Duodenal mucosa (tissue), 2 donors: Measurements from ENCODE around the gene IMMP2L.

Experiments
- H3K27ac ChIP-seq: one replicate; pipeline ENCODE4 v1.7.0; 2013; ENCODE audit warnings: low read depth, low read length
- H3K27me3 ChIP-seq, 2 donors: one replicate each; pipeline ENCODE4 v1.7.0; 2013; ENCODE audit warnings: low read length in 2 of 2, control low read depth in 1 of 2; ENCODE audit not compliant: insufficient read depth in 2 of 2, control insufficient read depth in 1 of 2
- H3K36me3 ChIP-seq, 2 donors: one replicate each; pipeline ENCODE4 v1.7.0; 2013; ENCODE audit warnings: low read length in 2 of 2, control low read depth in 1 of 2; ENCODE audit not compliant: insufficient read depth in 2 of 2, control insufficient read depth in 1 of 2
- H3K4me1 ChIP-seq, 2 donors: one replicate each; pipeline ENCODE4 v1.7.0; 2013; ENCODE audit warnings: low read length in 2 of 2, control low read depth in 1 of 2; ENCODE audit not compliant: insufficient read depth in 2 of 2, control insufficient read depth in 1 of 2
- H3K4me3 ChIP-seq, 2 donors: one replicate each; pipeline ENCODE4 v1.7.0; 2013; ENCODE audit warnings: low read length in 2 of 2, low read depth in 1 of 2
- H3K9ac ChIP-seq, 2 donors: one replicate each; pipeline ENCODE4 v1.7.0; 2013; ENCODE audit warnings: low read length in 2 of 2, low read depth in 1 of 2
- H3K9me3 ChIP-seq, 2 donors: one replicate each; pipeline ENCODE4 v1.7.0; 2013; ENCODE audit warnings: low read length in 2 of 2, control low read depth in 1 of 2; ENCODE audit not compliant: control insufficient read depth in 1 of 2

The IMMP2L gene

DNA sequence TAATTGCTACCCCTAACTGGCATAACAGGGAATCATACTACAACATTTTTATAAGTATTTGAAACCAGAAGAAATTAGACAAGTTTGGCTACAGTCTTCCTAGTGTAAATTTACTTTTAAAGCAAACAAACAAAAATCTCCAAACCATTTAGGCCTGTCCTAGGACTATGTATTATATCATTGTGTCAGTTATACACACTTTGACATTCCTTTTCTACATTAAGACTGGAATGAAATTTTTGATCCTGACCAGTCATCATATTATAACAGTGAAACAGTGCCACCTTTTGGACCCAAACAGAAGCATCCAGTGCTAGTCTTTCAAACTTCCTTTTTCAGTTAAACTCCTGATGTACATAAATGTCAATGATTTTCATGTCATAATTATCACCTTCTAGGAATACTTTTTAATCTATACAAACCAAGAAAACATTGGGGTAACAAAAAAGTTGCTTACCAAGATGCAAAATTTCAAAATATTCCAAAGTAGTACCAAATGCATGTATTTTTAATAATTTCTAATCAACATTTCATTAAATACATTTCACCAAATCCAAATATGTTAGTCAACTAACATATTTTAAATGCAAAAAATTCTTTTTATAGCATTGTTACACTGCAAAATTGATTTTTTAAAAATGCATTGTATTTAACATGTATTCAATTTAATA is 75.7 kb downstream of the IMMP2L start:
- Histone ChIP-seq H3K36me3 (no peaks in the 10 kb centered on the region), H3K9ac (no peak overlapping the region), H3K27me3 (no peaks in the 10 kb centered on the region), H3K9me3 (no peaks in the 10 kb centered on the region), H3K4me1 (no peaks in the 10 kb centered on the region), H3K4me3 (no peak overlapping the region), H3K27ac (no peak overlapping the region)

DNA sequence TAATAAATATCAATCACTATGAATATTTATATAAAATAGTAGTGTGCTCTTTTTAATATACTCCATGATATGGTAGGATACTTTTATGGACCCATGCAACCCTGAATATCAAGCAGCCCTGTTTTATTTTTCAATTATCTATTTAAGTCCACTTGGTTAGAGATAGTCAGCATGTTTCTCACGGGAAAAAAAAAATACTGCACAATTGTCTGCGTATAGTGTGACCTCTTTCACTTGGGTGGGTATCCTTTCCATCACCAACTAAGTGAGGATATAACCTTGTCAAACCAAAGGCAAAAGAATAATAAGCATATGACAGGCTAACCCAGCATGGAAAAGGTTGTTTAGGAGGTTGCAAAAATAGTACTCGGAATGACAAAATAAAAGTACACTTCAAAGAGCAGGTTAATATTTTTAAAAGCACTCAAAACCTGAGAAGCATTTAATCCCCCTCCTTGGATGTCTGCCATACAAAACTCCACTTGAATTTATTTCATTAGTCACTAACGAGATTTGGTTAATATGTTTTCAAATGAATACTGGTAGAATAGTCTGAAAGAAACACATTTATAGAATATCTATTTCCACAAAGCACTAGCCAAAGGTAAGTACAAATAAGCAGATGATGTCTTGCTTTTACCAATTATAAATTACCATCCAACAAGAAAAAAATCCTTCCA is 76.5 kb downstream of the IMMP2L start:
- H3K9me3 ChIP-seq: no peaks in the 10 kb centered on the region
- H3K27ac ChIP-seq: no peak overlapping the region
- H3K36me3 ChIP-seq: no peaks in the 10 kb centered on the region
- no peak overlapping the region for H3K4me3 ChIP-seq
- H3K9ac ChIP-seq: no peak overlapping the region
- H3K4me1 ChIP-seq: no peaks in the 10 kb centered on the region
- H3K27me3 ChIP-seq: no peaks in the 10 kb centered on the region

DNA sequence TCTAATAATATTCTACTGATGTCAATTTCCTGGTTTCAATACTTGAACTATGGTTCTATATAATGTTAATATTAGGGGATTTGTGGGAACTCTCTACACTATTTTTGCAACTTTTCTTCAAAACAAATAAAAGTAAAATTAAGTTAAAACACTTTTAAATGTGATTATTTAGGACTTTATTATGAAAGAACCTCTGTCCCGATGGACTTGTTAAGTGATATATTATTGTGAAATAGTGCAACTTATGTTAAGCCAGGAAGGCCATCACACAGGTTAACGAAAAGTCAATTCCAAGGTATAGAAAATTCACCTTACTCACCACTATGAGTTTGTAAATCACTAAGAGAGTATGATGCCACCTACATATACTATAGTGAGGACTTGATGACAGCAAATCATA is 79.2 kb downstream of the IMMP2L start:
- H3K27ac ChIP-seq: no peak overlapping the region
- no peaks in the 10 kb centered on the region for H3K27me3 ChIP-seq
- no peak overlapping the region for H3K9ac ChIP-seq
- no peaks in the 10 kb centered on the region for H3K36me3 ChIP-seq
- H3K4me3 ChIP-seq: no peak overlapping the region
- H3K9me3 ChIP-seq: no peaks in the 10 kb centered on the region
- no peaks in the 10 kb centered on the region for H3K4me1 ChIP-seq

DNA sequence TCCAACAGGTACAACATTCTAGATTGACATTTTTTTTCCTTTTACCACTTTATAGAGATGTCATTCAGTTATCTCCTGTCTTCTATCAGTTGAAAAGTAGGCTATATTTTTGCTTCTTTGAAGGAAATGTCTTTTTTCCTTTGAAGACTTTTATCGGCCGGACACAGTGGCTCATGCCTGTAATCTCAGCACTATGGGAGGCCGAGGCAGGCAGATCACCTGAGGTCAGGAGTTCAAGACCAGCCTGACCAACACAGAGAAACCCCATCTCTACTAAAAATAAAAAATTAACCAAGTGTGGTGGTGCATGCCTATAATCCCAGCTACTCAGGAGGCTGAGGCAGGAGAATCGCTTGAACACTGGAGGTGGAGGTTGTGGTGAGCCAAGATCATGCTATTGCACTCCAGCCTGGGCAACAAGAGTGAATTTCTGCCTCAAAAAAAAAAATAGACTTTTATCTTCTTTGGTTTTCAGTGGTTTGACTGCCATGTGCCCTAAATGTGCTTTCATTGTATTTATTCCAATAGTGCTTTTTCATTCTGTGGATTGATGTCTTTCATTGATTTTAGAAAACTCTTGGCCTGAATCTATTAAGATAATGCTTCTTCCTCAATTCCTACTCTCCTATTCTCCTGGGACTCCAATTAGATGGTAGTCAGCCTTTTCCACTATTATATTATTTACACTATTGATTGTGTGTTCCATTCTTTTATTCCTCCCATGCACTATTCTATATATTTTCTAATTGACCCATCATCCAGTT is 84.6 kb downstream of the IMMP2L start:
- H3K9me3 ChIP-seq: no peaks in the 10 kb centered on the region
- H3K27ac ChIP-seq: no peak overlapping the region
- no peak overlapping the region for H3K9ac ChIP-seq
- H3K4me3 ChIP-seq: no peak overlapping the region
- no peaks in the 10 kb centered on the region for H3K36me3 ChIP-seq
- no peaks in the 10 kb centered on the region for H3K4me1 ChIP-seq
- H3K27me3 ChIP-seq: no peaks in the 10 kb centered on the region

DNA sequence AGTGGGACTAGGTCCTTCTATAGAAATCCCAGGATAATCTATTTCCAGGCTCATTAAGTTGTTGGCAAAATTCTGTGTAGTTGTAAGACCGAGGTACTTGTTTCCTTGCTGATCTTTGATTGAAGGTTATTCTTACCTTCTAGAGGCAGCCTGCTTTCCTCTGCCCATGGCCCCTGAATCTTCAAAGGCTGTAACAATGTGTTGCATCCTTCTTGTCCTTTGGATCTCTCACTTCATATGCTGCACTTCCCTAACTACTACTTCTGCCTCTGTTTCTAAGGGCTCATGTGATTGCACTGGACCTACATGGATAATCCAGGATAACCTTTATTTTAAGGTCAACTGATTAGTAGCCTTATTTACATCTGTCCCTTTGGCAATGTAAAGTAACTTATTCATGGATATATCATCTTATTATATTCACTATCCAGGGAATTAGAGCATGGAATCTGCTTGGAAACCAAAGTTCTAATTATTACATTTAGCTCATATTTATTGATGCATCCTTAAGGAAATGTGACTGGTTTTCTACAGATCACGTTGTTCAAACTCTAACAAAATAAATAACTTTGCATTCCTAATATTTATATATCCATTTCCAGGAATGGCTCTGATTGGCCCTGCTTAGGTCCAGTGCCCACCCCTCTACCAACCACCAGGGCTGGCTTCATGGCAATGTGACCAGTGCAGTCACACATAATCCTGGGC is 85.6 kb downstream of the IMMP2L start:
- H3K9ac ChIP-seq: no peak overlapping the region
- H3K4me1 ChIP-seq: no peaks in the 10 kb centered on the region
- no peak overlapping the region for H3K27ac ChIP-seq

DNA sequence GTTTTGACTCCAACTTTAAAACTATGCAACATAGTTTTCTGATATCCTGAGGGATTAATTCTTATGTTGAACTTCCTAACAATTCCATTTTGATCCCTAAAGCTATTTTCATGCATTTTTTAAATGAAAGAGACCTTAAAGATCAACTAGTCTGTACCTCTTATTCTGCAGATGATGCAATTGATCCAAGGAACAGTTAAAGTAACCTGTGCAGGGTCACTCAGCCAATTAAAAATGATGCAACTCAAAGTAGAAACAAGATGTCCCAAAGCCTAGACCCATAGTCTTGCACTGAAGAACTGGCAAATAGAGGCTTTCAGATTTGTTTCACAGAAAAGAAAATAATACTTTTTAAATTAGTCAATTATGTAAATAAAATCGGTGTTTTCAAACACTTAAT is 86.3 kb downstream of the IMMP2L start:
- H3K27me3 ChIP-seq: no peaks in the 10 kb centered on the region
- peaks cover 0 to 4% of the 10 kb centered on the region in 2 donors for H3K9me3 ChIP-seq
- no peaks in the 10 kb centered on the region for H3K36me3 ChIP-seq
- H3K4me3 ChIP-seq: no peak overlapping the region
- H3K4me1 ChIP-seq: no peaks in the 10 kb centered on the region
- H3K27ac ChIP-seq: no peak overlapping the region
- no peak overlapping the region for H3K9ac ChIP-seq

More for the DNA sequence above, 85.6 kb downstream of the IMMP2L start:
- H3K9me3 ChIP-seq: no peaks in the 10 kb centered on the region
- H3K27me3 ChIP-seq: no peaks in the 10 kb centered on the region
- H3K36me3 ChIP-seq: no peaks in the 10 kb centered on the region
- H3K4me3 ChIP-seq: no peak overlapping the region

DNA sequence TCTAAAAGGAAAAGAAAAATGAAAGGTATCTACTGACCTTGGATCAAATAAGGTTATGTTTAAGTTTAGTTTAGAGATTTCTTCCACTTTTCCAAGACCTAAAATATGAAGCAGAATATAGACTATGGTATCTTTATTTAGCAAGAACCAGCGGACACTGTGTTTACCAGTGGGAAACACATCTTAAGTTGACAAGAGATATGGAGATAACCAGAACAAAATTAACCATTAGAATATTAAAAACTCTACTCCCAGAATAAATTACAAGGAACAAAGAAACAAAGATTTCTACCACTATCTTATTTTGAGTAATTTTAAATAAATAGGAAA is 86.9 kb downstream of the IMMP2L start:
- Histone ChIP-seq H3K9me3 (peaks cover 0 to 5% of the 10 kb centered on the region in 2 donors), H3K27me3 (no peaks in the 10 kb centered on the region), H3K4me3 (no peak overlapping the region), H3K4me1 (no peaks in the 10 kb centered on the region), H3K9ac (no peak overlapping the region), H3K27ac (no peak overlapping the region), H3K36me3 (no peaks in the 10 kb centered on the region)

DNA sequence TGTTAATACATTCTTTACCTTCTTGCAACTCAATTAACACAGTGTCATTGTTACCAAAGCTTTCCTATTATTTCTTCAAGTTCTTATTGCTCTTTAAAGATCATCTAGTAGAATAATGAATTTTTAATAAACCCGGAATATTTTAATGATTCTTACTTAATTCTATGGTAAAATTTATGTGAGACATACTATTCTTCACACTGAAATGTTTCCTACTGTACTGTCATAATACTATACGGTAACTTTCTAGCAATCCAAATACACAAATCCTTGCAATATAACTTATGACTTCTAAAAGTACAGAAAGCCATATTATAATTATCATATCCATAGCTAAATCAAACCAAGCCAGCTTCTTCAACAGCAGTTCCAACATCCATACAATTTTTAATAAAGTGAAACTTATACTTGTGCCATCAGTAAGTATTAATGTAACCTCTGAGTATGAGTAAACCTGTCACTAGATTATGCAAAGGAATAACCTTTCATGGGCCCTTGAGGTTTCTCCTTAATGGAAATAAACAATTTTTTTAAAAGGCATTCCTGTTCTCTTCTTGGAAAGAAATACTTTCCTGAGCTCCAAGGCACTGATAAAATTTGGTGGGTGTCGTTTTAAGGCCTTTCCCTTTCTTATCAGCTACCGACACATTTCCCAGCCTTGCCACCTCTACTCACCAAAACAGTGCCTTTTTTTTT is 87.4 kb downstream of the IMMP2L start:
- no peak overlapping the region for H3K27ac ChIP-seq
- H3K9me3 ChIP-seq: peaks cover 0 to 5% of the 10 kb centered on the region in 2 donors
- no peak overlapping the region for H3K4me3 ChIP-seq
- no peaks in the 10 kb centered on the region for H3K27me3 ChIP-seq
- H3K4me1 ChIP-seq: no peaks in the 10 kb centered on the region
- no peak overlapping the region for H3K9ac ChIP-seq
- no peaks in the 10 kb centered on the region for H3K36me3 ChIP-seq

DNA sequence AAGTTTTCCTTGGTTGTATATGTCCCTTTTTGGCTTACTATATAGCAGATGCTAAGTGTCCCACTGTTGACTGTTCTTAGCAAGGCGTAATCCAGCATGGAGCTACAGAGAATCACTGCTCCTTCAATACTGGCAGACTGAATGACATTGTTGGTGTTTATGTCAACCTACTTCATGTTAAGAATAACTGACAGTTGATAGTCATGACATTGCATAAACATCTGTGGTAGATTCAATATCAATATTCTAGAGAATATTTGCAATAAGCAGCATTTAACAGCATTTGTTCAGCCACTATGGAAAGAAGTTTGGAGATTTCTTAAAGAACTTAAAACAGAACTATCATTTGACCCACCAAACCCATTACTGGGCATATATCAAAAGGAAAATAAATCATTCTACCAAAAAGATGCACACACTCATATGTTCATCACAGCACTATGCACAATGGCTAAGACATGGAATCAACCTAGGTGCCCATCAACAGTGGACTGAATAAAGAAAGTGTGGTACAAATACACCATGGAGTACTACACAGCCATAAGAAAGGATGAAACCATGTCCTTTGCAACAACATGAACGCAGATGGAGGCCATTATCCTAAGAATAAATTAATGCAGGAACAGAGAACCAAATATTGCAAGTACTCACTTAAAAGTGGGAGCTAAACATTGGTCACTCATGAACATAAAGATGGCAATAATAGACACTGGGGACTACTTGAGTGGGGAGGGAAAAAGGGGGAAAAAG is 88.7 kb downstream of the IMMP2L start:
- no peak overlapping the region for H3K9ac ChIP-seq
- H3K4me3 ChIP-seq: no peak overlapping the region
- H3K9me3 ChIP-seq: peaks cover 0 to 5% of the 10 kb centered on the region in 2 donors
- no peaks in the 10 kb centered on the region for H3K4me1 ChIP-seq
- H3K27ac ChIP-seq: no peak overlapping the region
- no peaks in the 10 kb centered on the region for H3K36me3 ChIP-seq
- no peaks in the 10 kb centered on the region for H3K27me3 ChIP-seq
